Endothelial cell of umbilical vein (primary cell): Measurements from ENCODE around the gene LIMA1. TPM values are rescaled to one million over a fixed set of nuclear protein-coding genes. Genes with fewer than 3 reads are reported as not detected.

Experiments
- BruUV-seq: library from RNA; stranded (reverse); fragments of 400-500 nt; replicated peaks from 2 replicates; lab custom pipeline; 2021; lab: Mats Ljungman, UMichigan
- CTCF ChIA-PET: fragments of 300-600, 350-600 bp; sonication (Branson Sonifier 250); formaldehyde crosslinking; loops from one replicate; lab custom pipeline; 2021; ENCODE audit warnings: antibody characterized with exemption, inconsistent platforms; lab: Charles Lee
- POLR2A ChIA-PET: fragments of 300-600, 350-600 bp; sonication (Branson Sonifier 250); formaldehyde crosslinking; loops from one replicate; lab custom pipeline; 2021; ENCODE audit warnings: antibody characterized with exemption, inconsistent platforms; lab: Charles Lee
- DNase-seq: peaks from one replicate; pipeline ENCODE4 v3.0.0-alpha.2; 2011; ENCODE audit warnings: low read depth, low spot score
- FAIRE-seq: peaks from 2 replicates; lab custom pipeline; 2011; peaks lifted over from hg19 to GRCh38; lab: Jason Lieb, UNC
- H2AFZ ChIP-seq: 2 replicates; pipeline ENCODE4 v1.6.0; 2012; ENCODE audit warnings: low read depth, low read length, control low read depth, inconsistent platforms
- H3K27ac ChIP-seq: 2 replicates; pipeline ENCODE4 v1.5.1; 2011; ENCODE audit warnings: low read depth, mild to moderate bottlenecking, control low read depth, low read length, moderate library complexity; ENCODE audit not compliant: insufficient read depth
- H3K27me3 ChIP-seq, 2 experiments: 2 replicates each; pipeline versions ENCODE4 v1.6.0 to v1.6.1; 2011; ENCODE audit warnings: low read length in 2 of 2, mixed read lengths in 1 of 2; ENCODE audit not compliant: control insufficient read depth in 2 of 2, insufficient read depth in 2 of 2
- H3K36me3 ChIP-seq, 2 experiments: 2 replicates in 1 of 2; 3 replicates in 1 of 2; pipeline ENCODE4 v1.5.1; 2011; ENCODE audit warnings: low read length in 2 of 2, mild to moderate bottlenecking in 1 of 2, moderate library complexity in 1 of 2; ENCODE audit not compliant: control insufficient read depth in 2 of 2, insufficient read depth in 2 of 2; ENCODE audit errors: extremely low read depth in 1 of 2
- H3K4me1 ChIP-seq: 3 replicates; pipeline ENCODE4 v1.5.1; 2011; ENCODE audit warnings: mild to moderate bottlenecking, low read length; ENCODE audit not compliant: control insufficient read depth, insufficient read depth; ENCODE audit errors: extremely low read depth
- H3K4me2 ChIP-seq: 2 replicates; pipeline ENCODE4 v1.6.1; 2011; ENCODE audit warnings: low read length, control low read depth, mixed read lengths; ENCODE audit not compliant: insufficient read depth
- H3K4me3 ChIP-seq, 3 experiments: fragments of 200-600 bp in 1 of 3; sonication (generic), shearing (Covaris generic) in 1 of 3; replicated peaks in 1 of 3; 2 replicates each; pipeline ENCODE4 v1.5.1; 2011 to 2016; ENCODE audit warnings: control low read depth in 3 of 3, low read length in 3 of 3, mild to moderate bottlenecking in 2 of 3, inconsistent platforms in 1 of 3, low read depth in 1 of 3, moderate library complexity in 1 of 3; ENCODE audit not compliant: insufficient read depth in 1 of 3
- H3K79me2 ChIP-seq: 2 replicates; pipeline ENCODE4 v1.6.0; 2012; ENCODE audit warnings: low read length, inconsistent platforms; ENCODE audit not compliant: control insufficient read depth, insufficient read depth
- H3K9ac ChIP-seq: replicated peaks from 2 replicates; pipeline ENCODE3; 2011; ENCODE audit warnings: low read length, control low read depth; ENCODE audit not compliant: insufficient read depth; ENCODE audit errors: extremely low read depth
- H3K9me1 ChIP-seq: replicated peaks from 3 replicates; pipeline ENCODE4 v1.6.0; 2011; ENCODE audit warnings: mild to moderate bottlenecking, low read length; ENCODE audit not compliant: control insufficient read depth, insufficient read depth; ENCODE audit errors: extremely low read depth
- H3K9me3 ChIP-seq: replicated peaks from 2 replicates; pipeline ENCODE4 v1.5.1; 2012; ENCODE audit warnings: low read length, inconsistent platforms; ENCODE audit not compliant: control insufficient read depth, insufficient read depth
- H4K20me1 ChIP-seq: replicated peaks from 2 replicates; pipeline ENCODE3; 2011; ENCODE audit warnings: mild to moderate bottlenecking, low read length; ENCODE audit not compliant: control insufficient read depth, insufficient read depth; ENCODE audit errors: extremely low read depth
- EZH2 ChIP-seq: IDR thresholded peaks from 2 replicates; pipeline ENCODE4 v1.6.1; 2012; ENCODE audit warnings: borderline replicate concordance, low read depth, mild to moderate bottlenecking, moderate library complexity, low read length, inconsistent platforms; ENCODE audit not compliant: severe bottlenecking
- FOS ChIP-seq: IDR thresholded peaks from 2 replicates; pipeline ENCODE4 v1.6.1; 2011; ENCODE audit warnings: mild to moderate bottlenecking, low read length, moderate library complexity, borderline replicate concordance; ENCODE audit not compliant: insufficient read depth
- JUN ChIP-seq: IDR thresholded peaks from 2 replicates; pipeline ENCODE4 v1.6.1; 2011; ENCODE audit warnings: borderline replicate concordance, low read depth; ENCODE audit not compliant: insufficient read length, insufficient read depth
- MAX ChIP-seq: IDR thresholded peaks from 2 replicates; pipeline ENCODE4 v1.6.1; 2011; ENCODE audit not compliant: insufficient read depth, insufficient read length
- POLR2A ChIP-seq: IDR thresholded peaks from 2 replicates; pipeline ENCODE4 v1.6.1; 2012; ENCODE audit warnings: low read depth, mild to moderate bottlenecking, control low read depth, low read length
- POLR2AphosphoS5 ChIP-seq: IDR thresholded peaks from 2 replicates; pipeline ENCODE4 v1.6.1; 2012; ENCODE audit warnings: low read depth, mild to moderate bottlenecking, control low read depth, low read length, moderate library complexity; ENCODE audit not compliant: insufficient read depth
- dilution Hi-C: fragments of 300-500 bp; cut with MboI; formaldehyde crosslinking; loops from one replicate; pipeline ENCODE4 v1.15.0; 2019; ENCODE audit warnings: low sequenced_read_pairs; ENCODE audit not compliant: extremely low pct_ligation_motif_present
- intact Hi-C: fragments of 100-400 bp; cut with micrococcal nuclease; formaldehyde crosslinking; loops from one replicate; pipeline ENCODE4 v1.10.0; 2022
- polyA plus RNA-seq, 4 experiments: library from polyadenylated mRNA; depleted of rRNA in 3 of 4; stranded (reverse) in 3 of 4; unstranded in 1 of 4; fragments of >200 nt; gene quantifications; 2 replicates each; pipeline versions ENCODE4 v1.2.1 to v1.2.3, GENCODE V29; 2011 to 2012; ENCODE audit warnings: missing spikeins in 1 of 4
- total RNA-seq: library from RNA; stranded (reverse); gene quantifications from 2 replicates; pipeline ENCODE4 v1.2.3, GENCODE V29; 2021
- TF ChIP-seq, protein P1 (sequence below), 2 donors: IDR thresholded peaks; 1 replicate in 1 of 2; 2 replicates in 1 of 2; pipeline ENCODE4 v1.5.1; 2011; ENCODE audit warnings: low read length in 2 of 2, mild to moderate bottlenecking in 2 of 2, moderate library complexity in 2 of 2, control low read depth in 1 of 2, inconsistent platforms in 1 of 2, low read depth in 1 of 2; ENCODE audit not compliant: insufficient read depth in 1 of 2; ENCODE audit errors: extremely low read depth in 1 of 2

LIMA1 gene
- total and polyA plus RNA-seq, 2 donors (not counting 3 experiments of a cell fraction or from before 2014, with no cell fraction given): 35.0 to 87.3 TPM

GRCh38 chr12:50322206-50322605, 38.9 kb upstream of the LIMA1 start:
- H3K9me1 ChIP-seq: no peaks in the 10 kb centered on the region
- POLR2A ChIA-PET: interaction anchor here (0.7 kb wide), 1 partner anchor 322 kb away, joined by 3 read pairs; no protein-coding TSS in a partner anchor
- no peaks in the 10 kb centered on the region for H3K36me3 ChIP-seq
- DNase-seq: no peak
- dilution Hi-C loops (no loop called here), intact Hi-C loops (no loop called here)
- peaks cover 2% of the 10 kb centered on the region for H3K4me1 ChIP-seq
- H3K9me3 ChIP-seq: no peaks in the 10 kb centered on the region
- H3K27ac ChIP-seq: no peak overlapping the region
- H3K9ac ChIP-seq: no peak overlapping the region
- no peak overlapping the region for H3K4me3 ChIP-seq
- CTCF ChIA-PET: interaction anchor here (0.7 kb wide), 1 partner anchor 10 kb away, joined by 3 read pairs; no protein-coding TSS in a partner anchor
- BruUV-seq: no TSS peak
- H2AFZ ChIP-seq: no peak overlapping the region
- TF ChIP-seq JUN (no peak), MAX (no peak), POLR2A (no peak), POLR2AphosphoS5 (no peak), EZH2 (no peak), FOS (no peak)
- TF ChIP-seq, protein P1, sequence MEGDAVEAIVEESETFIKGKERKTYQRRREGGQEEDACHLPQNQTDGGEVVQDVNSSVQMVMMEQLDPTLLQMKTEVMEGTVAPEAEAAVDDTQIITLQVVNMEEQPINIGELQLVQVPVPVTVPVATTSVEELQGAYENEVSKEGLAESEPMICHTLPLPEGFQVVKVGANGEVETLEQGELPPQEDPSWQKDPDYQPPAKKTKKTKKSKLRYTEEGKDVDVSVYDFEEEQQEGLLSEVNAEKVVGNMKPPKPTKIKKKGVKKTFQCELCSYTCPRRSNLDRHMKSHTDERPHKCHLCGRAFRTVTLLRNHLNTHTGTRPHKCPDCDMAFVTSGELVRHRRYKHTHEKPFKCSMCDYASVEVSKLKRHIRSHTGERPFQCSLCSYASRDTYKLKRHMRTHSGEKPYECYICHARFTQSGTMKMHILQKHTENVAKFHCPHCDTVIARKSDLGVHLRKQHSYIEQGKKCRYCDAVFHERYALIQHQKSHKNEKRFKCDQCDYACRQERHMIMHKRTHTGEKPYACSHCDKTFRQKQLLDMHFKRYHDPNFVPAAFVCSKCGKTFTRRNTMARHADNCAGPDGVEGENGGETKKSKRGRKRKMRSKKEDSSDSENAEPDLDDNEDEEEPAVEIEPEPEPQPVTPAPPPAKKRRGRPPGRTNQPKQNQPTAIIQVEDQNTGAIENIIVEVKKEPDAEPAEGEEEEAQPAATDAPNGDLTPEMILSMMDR (IDR thresholded peaks at IDR 0.05; ENCODE audit: extremely low read depth in 1 of 2, insufficient read depth in 1 of 2, low read depth in 1 of 2, low read length in 2 of 2): no peak
- FAIRE-seq: no peak
- no peaks in the 10 kb centered on the region for H4K20me1 ChIP-seq
- H3K27me3 ChIP-seq: no peaks in the 10 kb centered on the region
- no peak overlapping the region for H3K4me2 ChIP-seq
- H3K79me2 ChIP-seq: no peaks in the 10 kb centered on the region
